Pancreas (tissue), 10 donors: ENCODE results near the gene POLD2. TPM values are rescaled to one million over a fixed set of nuclear protein-coding genes. Genes with fewer than 3 reads are reported as not detected.
A peak's percentile ranks its signal among the peaks of the same experiment; 100 is the strongest.

Experiments
- ATAC-seq, 4 donors: fragments of 200-7000 bp; cut with Tn5 transposase; one replicate each; pipeline versions ENCODE4 v1.8.0 to v1.9.1; 2020; ENCODE audit warnings: mild to moderate bottlenecking in 4 of 4, moderate library complexity in 4 of 4
- DNase-seq, 6 donors: peaks; one replicate each; pipeline ENCODE4 v3.0.0-alpha.2; 2020
- FAIRE-seq: peaks from 2 replicates; lab custom pipeline; 2012; peaks lifted over from hg19 to GRCh38; lab: Jason Lieb, UNC
- H3K27ac ChIP-seq, 4 donors: fragments of 200-600 bp; sonication (generic); 1 replicate in 3 of 4; 2 replicates in 1 of 4; pipeline versions ENCODE4 v1.5.0 to v1.8.0; 2020
- H3K27me3 ChIP-seq, 4 donors: fragments of 200-600 bp; one replicate each; pipeline ENCODE4 v1.8.0; 2021
- H3K36me3 ChIP-seq, 3 donors: fragments of 200-600 bp; sonication (generic) in 1 of 3; one replicate each; pipeline versions ENCODE4 v1.5.0 to v1.8.0; 2020 to 2021
- H3K4me1 ChIP-seq, 3 donors: fragments of 200-600 bp; one replicate each; pipeline ENCODE4 v1.8.0; 2021
- H3K4me3 ChIP-seq, 4 donors: fragments of 200-600 bp; sonication (generic) in 2 of 4; one replicate each; pipeline versions ENCODE4 v1.5.0 to v1.8.0; 2020 to 2021
- H3K9me3 ChIP-seq, 4 donors: fragments of 200-600 bp; one replicate each; pipeline ENCODE4 v1.8.0; 2021
- CTCF ChIP-seq, 4 donors: fragments of 200-600 bp; sonication (generic) in 3 of 4; IDR thresholded peaks; one replicate each; pipeline versions ENCODE4 v1.5.0 to v1.8.0; 2021; ENCODE audit warnings: antibody characterized with exemption in 4 of 4
- WGBS, 2 donors: extraction: QIAGEN DNeasy Blood & Tissue Kit; methylation state at CpG; one replicate each; pipeline ENCODE4 v1.1.7; 2013; 5-methylcytosine and 5-hydroxymethylcytosine counted together
- intact Hi-C, 3 donors: fragments of 100-400 bp; cut with DNase I; formaldehyde crosslinking; loops; one replicate each; pipeline versions ENCODE4 v1.11.1 to v1.14.2; 2022
- polyA plus RNA-seq, 2 donors: library from polyadenylated mRNA; stranded (reverse); fragments of 200-250 nt; gene quantifications; one replicate each; pipeline ENCODE4 v1.2.3, GENCODE V29; 2013
- total RNA-seq, 6 donors: library from RNA; stranded (reverse); fragmentation: NEBNext Ultra II Directional in 4 of 6; extraction: Animal tissue kit (Norgen Biotek cat#: 25700) in 4 of 6; gene quantifications; one replicate each; pipeline versions ENCODE4 v1.2.1 to v1.2.4, GENCODE V29; 2021 to 2023
- donor health status: healthy with polysubstance abuse.
- donor health status: DM: no; HTN: no; CAD: no; lungs with moderate emphysema.
- donor health status: DM: no; HTN: no; CAD: no.
- donor health status: control.
- donor health status: control.
- donor health status: Bipolar disorder and iron deficiency.
- donor health status: DM: yes; HTN: yes; CAD: no.
- donor health status: DM: no; HTN: no; CAD: no.
- donor health status: DM: no; HTN: no; CAD: no.
- donor health status: DM: yes; HTN: yes; CAD: no.

The POLD2 gene
- total and polyA plus RNA-seq, 8 donors = 40.6 to 86.4 (median 54.7) TPM

GRCh38 chr7:44110719-44111635 lies 12.4 kb downstream of the POLD2 start:
- no peak overlapping the region for H3K4me3 ChIP-seq
- no peaks in the 10 kb centered on the region for H3K4me1 ChIP-seq
- H3K9me3 ChIP-seq = no peaks in the 10 kb centered on the region
- no peak for TF ChIP-seq CTCF (IDR thresholded peaks at IDR 0.05)
- FAIRE-seq (no peak), ATAC-seq (no peak), DNase-seq (peak in 2 of 6 donors; percentile 35 to 53)
- H3K27ac ChIP-seq = no peak overlapping the region
- no peaks in the 10 kb centered on the region for H3K36me3 ChIP-seq
- intact Hi-C loops = no loop called here
- no peaks in the 10 kb centered on the region for H3K27me3 ChIP-seq
- 73 to 84% methylated on average over 25 to 27 of the region's 27 CpGs for WGBS, 2 donors

- ATAC-seq (no peak), FAIRE-seq (no peak), DNase-seq (no peak)
- H3K27me3 ChIP-seq = no peaks in the 10 kb centered on the region
- no peaks in the 10 kb centered on the region for H3K9me3 ChIP-seq
- intact Hi-C loops = no loop called here
- H3K4me1 ChIP-seq = no peaks in the 10 kb centered on the region
- no peak overlapping the region for H3K27ac ChIP-seq
- no peak overlapping the region for H3K4me3 ChIP-seq
- WGBS, 2 donors = 85 to 94% methylated on average over 17 to 18 of the region's 18 CpGs
- H3K36me3 ChIP-seq = no peaks in the 10 kb centered on the region
- TF ChIP-seq CTCF (IDR thresholded peaks at IDR 0.05) = no peak
Observed at GRCh38 chr7:44109991-44110390, 13.4 kb downstream of the POLD2 start.

- Histone ChIP-seq H3K4me3 (no peak overlapping the region), H3K4me1 (no peaks in the 10 kb centered on the region), H3K27ac (no peak overlapping the region), H3K36me3 (no peaks in the 10 kb centered on the region), H3K9me3 (no peaks in the 10 kb centered on the region), H3K27me3 (no peaks in the 10 kb centered on the region)
- WGBS, 2 donors = 77 to 87% methylated on average over 20 to 21 of the region's 21 CpGs
- ATAC-seq = no peak
- no peak for FAIRE-seq
- no peak for TF ChIP-seq CTCF (IDR thresholded peaks at IDR 0.05)
- intact Hi-C loops = no loop called here
- peak in 1 of 6 donors; percentile 25 for DNase-seq
Observed at GRCh38 chr7:44108768-44109750, 14.3 kb downstream of the POLD2 start.

- ATAC-seq (no peak), FAIRE-seq (no peak), DNase-seq (peak in 1 of 6 donors; percentile 54)
- Histone ChIP-seq H3K4me1 (no peaks in the 10 kb centered on the region), H3K27me3 (no peaks in the 10 kb centered on the region), H3K27ac (no peak overlapping the region), H3K36me3 (no peaks in the 10 kb centered on the region), H3K4me3 (no peak overlapping the region), H3K9me3 (no peaks in the 10 kb centered on the region)
- no peak for TF ChIP-seq CTCF (IDR thresholded peaks at IDR 0.05)
- intact Hi-C loops = no loop called here
- WGBS, 2 donors = 81 to 86% methylated on average over 19 to 21 of the region's 21 CpGs
Observed at GRCh38 chr7:44107961-44108767, 15.2 kb downstream of the POLD2 start.
